ENCODE measurements around the gene TMEM212.

DNA sequence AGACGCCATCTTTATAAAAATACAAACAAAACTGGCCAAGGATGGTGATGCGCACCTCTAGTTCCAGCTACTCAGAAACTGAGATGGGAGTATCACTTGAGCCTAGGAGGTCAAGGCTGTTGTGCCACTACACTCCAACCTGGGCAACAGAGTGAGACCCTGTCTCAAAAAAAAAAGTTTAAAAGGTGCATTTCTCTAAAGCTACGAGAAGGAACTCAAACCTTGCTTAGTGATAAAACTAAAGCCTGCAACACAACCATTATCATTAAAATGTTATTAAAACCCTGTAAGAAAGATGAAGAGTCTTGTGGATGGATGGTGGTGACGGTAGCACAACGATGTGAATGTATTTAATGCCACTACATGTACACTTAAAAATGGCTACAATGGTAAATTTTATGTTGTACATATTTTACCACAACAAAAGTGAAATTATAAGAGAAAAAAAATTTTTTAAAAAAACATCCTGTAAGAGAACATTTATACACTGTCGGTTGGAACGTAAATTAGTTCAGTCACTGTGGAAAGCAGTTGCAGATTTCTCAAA, 35.9 kb upstream of the TMEM212 start:
- TF ChIP-seq, protein P1, sequence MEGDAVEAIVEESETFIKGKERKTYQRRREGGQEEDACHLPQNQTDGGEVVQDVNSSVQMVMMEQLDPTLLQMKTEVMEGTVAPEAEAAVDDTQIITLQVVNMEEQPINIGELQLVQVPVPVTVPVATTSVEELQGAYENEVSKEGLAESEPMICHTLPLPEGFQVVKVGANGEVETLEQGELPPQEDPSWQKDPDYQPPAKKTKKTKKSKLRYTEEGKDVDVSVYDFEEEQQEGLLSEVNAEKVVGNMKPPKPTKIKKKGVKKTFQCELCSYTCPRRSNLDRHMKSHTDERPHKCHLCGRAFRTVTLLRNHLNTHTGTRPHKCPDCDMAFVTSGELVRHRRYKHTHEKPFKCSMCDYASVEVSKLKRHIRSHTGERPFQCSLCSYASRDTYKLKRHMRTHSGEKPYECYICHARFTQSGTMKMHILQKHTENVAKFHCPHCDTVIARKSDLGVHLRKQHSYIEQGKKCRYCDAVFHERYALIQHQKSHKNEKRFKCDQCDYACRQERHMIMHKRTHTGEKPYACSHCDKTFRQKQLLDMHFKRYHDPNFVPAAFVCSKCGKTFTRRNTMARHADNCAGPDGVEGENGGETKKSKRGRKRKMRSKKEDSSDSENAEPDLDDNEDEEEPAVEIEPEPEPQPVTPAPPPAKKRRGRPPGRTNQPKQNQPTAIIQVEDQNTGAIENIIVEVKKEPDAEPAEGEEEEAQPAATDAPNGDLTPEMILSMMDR (IDR thresholded peaks at IDR 0.05), result no peak
- TF ChIP-seq POLR2A (IDR thresholded peaks at IDR 0.05), result no peak
- no peak for TF ChIP-seq POLR2AphosphoS5 (IDR thresholded peaks at IDR 0.05)
- TF ChIP-seq EP300 (IDR thresholded peaks at IDR 0.05), result no peak

All from sigmoid colon (tissue), 4 donors.